HG02981 (cell line): Measurements from ENCODE around the gene CLCN3.
A peak's percentile ranks its signal among the peaks of the same experiment; 100 is the strongest.
"Not testable (repeated sequence)": the region's sequence is repeated elsewhere in the genome, so short reads cannot be mapped to it uniquely, and the experiment has no call there.

Experiments
- ATAC-seq: cut with Tn5 transposase; IDR thresholded peaks from one replicate; pipeline ENCODE4 v1.9.1; 2021; ENCODE audit warnings: mild to moderate bottlenecking, moderate library complexity; ENCODE audit not compliant: unreplicated experiment

The CLCN3 gene

GRCh38 chr4:169689681-169690080, 69.3 kb downstream of the CLCN3 start:
- no peak for ATAC-seq

GRCh38 chr4:169690787-169691186, 70.4 kb downstream of the CLCN3 start:
- no peak for ATAC-seq

DNA sequence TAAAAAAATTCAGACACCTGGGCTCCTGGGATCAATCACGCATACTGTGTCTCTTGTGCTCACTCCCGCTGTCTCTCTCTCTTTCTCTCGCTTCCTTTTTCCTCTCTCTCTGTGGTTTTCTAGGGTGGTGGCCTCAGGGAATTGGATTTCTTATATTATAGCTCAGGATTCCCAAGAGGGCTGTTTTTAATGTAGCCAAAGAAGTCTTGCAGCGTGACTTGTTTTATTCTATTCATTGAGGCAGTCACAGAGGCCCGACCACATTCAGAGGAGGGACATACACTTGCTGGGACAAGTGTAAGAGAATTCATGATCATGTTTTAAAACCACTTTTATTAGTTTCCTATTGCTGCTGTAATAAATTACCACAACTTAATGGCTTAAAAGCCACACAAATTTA, 78.0 kb downstream of the CLCN3 start:
- no peak for ATAC-seq

DNA sequence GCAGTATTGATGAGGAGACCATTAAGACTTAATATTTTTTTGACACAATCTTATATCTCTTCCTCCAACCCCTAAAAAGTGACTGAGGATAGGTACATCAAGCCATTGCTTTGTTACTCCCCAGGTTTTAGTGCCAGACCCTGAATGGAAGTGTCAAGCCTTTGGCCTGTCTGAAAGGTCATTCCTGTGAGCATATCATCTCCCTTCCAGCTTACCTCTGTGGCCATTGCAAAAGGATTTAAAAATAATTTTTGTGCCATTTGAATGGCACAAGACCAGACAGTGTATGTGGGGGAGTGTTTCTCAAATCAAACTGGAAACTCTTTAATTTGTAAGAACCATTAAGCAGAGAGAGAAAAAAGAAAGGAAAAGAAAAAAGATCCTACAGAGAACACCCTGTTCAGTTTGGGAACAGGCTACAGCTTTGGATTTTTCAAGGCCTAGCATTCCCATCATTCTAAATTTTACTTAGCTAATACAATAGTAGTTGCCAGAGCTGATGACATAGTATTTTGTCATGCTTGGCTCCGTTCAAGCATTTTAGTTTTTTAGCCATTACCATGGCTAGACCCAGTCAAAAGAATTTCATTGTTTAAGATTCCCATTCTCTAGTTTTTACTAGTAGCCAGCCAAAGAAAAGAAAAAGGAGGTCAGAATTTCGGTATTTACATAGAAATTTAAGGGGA, 87.7 kb downstream of the CLCN3 start:
- no peak for ATAC-seq

- ATAC-seq: no peak
Measured at GRCh38 chr4:169715826-169716225, 95.4 kb downstream of the CLCN3 start.

- no peak for ATAC-seq
Measured at GRCh38 chr4:169716677-169717076, 96.3 kb downstream of the CLCN3 start.

DNA sequence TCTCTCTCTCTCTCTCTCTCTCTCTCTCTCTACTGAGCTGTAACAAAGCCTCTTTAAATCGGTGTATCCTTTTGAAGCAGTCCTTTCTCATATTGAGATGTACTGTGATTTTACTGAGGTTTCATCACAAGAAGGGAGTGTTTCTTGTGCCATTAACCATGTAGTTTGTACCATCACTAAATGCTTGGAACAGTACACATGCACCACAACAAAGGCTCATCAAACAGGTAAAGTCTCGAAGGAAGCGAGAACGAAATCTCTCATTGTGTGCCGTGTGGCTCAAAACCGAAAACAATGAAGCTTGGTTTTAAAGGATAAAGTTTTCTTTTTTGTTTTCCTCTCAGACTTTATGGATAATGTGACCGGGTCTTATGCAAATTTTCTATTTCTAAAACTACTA, 100.2 kb downstream of the CLCN3 start:
- ATAC-seq: no peak

DNA sequence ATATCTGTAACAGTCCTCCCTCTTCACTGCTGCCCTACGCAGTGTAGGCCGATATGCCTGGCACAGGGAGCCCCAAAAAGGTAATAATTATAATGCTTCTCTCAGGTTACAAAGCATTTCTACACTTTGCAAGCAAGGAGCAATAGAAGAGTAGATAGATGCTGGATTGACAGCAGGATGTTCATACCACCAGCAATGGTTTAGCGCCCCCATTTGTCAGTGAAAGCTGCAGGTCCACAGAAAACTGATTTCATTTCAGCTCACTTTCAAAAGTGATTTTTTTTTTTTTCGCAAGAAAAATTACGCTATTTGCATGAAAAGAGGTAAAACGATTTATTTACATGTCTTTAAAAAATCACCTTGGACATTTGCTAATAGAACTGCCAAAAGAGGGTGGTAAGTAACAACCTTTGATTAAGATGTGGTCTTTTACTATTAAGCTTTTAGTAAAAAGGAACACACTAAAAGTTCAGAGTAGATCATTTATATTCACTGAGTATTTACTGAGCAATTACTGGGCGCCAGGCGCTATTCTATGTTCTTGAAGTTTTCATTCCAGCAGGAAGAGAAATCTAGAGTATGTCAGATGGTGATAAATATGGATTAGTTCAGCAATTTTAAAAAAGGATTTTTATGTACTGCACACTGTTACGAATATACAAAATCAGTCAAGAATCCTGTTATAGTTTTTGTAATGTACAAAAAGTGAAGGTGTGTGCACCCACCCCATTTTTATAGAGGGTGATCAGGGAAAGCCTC, 103.0 kb downstream of the CLCN3 start:
- no peak for ATAC-seq

DNA sequence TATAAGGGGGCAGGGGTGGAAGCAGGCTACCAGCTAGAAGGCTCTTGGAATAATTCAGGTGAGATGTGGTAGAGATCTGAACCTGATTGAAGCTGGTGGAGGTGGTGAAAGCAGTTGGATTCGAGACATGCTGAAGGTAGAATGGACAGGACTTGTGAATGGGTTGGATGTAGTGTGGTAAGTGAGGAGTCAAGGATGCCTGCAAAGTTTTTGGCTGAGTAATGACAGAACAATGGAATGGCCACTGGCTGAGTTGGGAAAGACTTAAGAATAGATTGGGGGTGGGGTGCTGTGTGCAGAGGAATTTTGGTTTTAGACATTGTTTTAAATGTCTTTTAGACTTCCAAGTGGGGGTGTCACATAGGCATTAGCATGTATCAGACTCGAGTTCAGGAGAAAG, 103.9 kb downstream of the CLCN3 start:
- ATAC-seq: no peak

- ATAC-seq: no peak
Measured at GRCh38 chr4:169727616-169728015, 107.2 kb downstream of the CLCN3 start.

DNA sequence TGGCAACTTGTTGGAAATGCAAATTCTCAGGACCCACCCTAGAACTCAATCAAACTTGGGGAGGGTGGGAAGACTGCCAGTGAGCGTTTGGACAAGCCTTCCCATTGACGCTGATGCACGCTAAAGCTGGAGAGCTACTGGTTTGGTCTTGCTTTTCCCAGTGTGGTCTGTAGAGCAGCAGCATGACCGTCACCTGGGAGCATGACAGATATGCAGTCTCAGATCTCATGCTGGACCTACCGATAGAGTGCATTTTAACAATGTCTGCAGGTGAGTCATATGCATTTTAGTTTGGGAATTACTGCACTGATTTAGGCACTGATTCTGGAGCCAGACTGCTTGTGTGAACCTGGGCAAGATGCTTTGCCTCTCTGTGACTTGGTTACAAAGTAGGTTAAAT, 110.2 kb downstream of the CLCN3 start:
- no peak for ATAC-seq

- not testable (repeated sequence) for ATAC-seq
Measured at GRCh38 chr4:169738604-169739003, 118.2 kb downstream of the CLCN3 start.

DNA sequence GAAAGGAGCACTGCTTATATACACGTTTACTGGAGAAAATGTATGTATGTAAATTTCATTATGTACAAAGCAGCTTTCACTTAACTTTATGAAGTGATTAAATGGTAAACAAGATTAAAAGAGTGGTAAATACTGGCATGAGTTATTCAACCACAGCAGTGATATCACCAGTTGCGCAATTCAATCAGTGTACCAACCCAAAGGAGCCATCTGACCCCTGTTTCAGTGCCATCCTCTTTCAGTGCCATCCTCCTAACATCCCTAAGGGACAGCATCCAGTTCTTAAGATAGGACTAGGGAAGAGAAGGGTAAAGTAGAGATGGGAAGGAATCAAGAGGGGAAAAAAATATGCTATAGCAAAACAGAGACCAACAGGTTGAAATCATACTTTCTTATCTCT, 121.2 kb downstream of the CLCN3 start:
- no peak for ATAC-seq

DNA sequence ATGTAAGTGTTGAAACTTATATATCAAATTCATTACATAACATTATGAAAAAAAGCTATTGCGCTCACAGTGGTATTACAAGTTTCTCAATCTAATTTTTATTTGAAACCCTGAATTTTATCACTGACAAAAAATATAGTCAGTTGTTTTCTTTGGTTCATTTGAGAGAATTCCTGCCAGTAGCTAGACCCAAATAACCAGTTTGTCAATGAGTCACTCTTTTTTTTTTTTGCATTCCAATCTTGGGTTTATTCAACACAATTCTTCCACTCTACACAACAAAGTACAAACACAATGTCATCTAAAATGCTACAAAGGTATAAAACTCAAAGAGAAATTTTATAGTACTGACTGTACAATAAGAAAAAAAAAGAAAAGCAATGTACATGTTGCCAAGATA, 124.2 kb downstream of the CLCN3 start:
- no peak for ATAC-seq

DNA sequence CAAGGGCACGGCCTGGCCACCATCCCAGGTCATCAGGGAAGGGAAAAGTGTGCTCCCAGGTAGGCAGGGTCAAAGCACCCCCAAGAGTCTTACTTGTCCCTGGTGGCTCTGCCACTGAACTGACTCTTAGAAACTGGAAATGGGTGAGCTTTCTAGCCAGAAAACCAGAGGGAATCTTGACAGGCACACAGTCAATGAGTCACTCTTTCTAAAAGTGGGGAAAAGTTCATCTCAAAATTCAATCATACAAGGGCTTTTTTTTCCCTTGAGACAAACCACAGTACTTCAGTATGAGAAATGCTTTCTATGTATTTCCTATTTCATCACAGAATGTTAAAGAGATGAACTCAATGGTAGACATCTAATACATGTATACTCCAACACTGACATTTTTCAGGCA, 124.9 kb downstream of the CLCN3 start:
- ATAC-seq: no peak

GRCh38 chr4:169756971-169757574, 136.7 kb downstream of the CLCN3 start:
- ATAC-seq: peak; percentile 15

DNA sequence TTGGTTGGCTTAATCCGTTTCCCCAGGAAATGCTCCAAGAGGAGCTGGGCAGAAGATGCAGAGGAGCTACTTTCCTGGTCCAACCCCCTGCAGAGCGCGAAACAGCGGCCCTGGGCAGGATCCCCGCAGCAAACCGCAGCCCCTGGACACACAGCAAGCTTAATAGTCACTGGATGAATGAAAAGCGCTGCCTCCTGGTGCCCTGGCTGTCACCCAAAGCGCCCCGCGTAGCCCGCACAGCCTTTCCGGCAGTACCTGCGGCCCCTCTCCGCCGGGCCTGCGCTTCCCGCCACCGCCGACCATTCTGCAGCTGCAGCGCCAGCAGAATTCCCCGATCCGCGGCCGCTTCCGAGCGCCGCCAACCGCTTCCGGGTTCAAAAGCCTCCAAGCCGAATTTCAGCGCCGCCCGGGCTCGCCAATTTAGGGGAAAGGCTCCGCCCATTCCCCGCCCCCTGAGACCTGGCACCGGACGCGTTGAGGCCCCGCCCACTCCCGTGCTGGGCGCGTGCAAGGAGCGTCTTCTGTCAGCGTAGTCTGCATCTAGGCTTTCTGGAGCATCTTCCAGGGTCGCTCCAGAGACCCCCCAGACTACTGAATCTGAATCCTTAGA, 137.3 kb downstream of the CLCN3 start, which contains the start of gene HPF1:
Gene HPF1, minus strand, starts transcription at position 370 of the 610 bp plus-strand sequence. Its CDS starts 67 bp downstream, at position 303.
- peak; percentile 95 for ATAC-seq

DNA sequence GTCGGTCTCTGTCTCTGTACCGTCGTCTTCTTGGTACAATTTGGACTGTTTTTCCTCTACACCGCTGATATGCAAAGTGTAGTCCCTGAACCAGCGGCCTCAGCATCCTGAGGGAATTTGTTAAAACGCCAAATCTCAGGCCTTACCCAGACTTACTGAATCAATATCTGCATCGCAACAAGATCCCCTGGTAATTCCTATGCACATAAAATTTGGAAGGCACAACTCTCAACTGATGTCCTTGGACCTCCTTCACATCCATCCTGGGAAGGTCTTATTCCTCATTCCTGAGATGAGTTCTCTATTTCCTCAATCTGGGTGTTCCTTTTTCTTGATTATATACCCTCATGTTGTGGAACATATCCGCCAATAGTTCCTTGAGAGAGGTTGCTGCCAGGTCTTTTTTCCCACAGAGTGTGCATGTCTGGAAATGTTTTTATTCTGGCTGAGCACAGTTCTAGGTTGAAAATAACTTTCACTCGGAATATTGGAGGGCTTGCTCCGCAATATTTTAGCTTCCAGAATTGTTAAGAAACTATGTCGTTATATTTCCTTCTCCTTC, 138.1 kb downstream of the CLCN3 start:
- ATAC-seq: no peak

DNA sequence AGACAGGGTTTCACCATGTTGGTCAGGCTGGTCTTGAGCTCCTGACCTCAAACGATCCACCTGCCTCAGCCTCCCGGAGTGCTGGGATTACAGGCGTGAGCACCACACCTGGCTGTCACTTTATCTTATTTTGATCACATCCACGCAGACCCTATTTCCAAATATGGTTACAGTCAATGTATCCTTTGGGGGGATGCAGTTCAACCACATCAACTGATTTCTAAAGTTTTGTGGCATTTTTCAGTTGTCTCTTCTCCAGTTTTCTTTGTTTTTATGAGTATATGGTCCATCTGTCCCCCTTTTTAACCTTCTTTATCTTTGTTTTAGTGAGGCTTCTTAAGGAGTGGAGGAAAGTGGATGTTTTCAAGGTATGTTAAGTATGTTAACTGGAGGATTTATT, 141.5 kb downstream of the CLCN3 start:
- no peak for ATAC-seq

GRCh38 chr4:169765835-169766234, 145.5 kb downstream of the CLCN3 start:
- no peak for ATAC-seq

DNA sequence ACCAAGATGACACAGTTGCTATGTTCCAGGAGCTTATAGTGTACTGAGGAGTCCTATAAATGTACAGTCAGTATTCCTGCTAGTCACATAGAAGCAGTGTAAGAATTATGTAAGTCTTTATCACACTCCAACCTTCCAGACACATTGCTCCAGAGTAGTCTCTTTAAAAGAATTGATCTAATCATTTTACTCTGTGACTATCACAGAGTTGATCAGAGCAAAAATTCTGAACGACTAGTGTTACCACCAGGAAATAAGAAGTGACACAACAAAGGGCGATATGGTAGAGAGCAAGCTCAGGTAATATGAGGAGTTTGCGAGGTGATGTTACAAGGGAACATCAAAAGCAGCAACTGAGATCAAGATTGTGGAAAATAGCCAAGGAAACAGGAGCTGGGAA, 146.4 kb downstream of the CLCN3 start:
- ATAC-seq: no peak
